HG02840 (cell line): Measurements from ENCODE around the gene NDUFS2.

ENCODE experiments used
- ATAC-seq: cut with Tn5 transposase; IDR thresholded peaks from one replicate; pipeline ENCODE4 v1.9.1; 2021; ENCODE audit warnings: mild to moderate bottlenecking, moderate library complexity, moderate number of reproducible peaks; ENCODE audit not compliant: unreplicated experiment, low FRiP score

NDUFS2 gene

DNA sequence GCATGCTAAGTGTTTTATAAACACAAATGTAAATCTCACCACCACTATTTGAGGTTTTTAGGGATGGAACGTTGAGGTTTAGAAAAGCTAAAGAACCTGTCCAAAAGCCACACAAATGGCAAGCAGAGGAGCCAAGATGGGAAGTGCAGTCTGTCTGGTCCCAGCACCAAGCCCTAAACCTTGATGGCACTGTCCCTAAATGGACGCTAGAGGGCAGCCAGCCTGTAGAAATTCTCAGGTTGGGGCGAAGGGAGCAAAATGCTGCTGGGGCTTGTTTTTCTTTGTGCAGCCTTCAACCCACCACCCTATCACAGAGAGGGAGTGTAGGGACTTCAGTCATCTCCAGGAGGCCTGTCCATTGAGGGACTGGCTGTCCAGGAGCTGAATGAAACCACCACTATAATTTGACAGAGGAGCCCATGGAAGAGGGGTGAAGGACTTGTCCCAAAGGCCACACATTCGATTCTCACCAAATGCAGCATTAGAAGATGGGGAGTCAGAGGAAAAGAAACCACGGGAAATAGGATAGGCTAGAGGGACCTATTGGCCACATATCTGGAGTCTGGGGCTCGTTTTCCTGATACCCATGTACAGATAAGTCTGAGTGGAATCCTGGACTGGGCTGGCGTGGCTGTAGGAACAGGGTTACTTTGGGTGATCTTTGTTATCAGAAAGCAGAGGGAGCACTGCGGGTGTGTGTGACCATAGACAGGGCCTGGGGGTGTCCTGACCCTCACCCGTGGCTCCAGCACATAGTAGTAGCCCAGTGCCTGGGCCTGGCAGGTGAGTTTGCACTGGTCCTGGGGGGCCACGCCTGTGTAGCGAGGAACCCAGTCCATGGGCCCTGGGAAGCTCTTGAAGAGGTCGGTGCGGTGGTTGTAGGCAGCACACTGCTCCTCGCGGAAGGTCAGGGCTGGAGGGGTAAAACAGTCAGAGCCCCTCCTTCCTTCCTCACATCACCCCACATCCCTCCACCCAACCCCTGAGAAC, 9.4 kb upstream of the NDUFS2 start:
- no peak for ATAC-seq

GRCh38 chr1:161193561-161194235, 8.5 kb upstream of the NDUFS2 start:
- no peak for ATAC-seq

- no peak for ATAC-seq
Measured at GRCh38 chr1:161195171-161195570, 7.0 kb upstream of the NDUFS2 start.

DNA sequence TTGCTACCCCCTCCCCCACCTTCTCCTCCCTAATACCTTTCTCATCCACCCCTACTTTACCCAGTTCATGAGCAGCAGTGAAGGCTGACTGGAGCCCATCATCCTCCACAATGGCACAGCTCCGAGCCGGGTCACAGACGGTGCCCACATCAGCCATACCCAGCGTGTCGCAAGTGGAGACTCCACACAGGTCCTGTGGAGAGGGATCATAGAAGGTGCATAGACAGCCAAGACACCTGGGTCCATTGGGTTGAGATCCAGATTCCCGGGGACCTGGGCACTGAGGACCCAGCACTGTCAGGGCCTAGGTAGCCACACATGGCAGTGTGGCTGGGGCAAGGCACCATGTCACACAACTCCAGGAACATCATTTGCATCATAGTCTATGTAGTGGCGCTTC, 6.1 kb upstream of the NDUFS2 start:
- no peak for ATAC-seq

GRCh38 chr1:161196521-161197451, 5.4 kb upstream of the NDUFS2 start:
- ATAC-seq: no peak

DNA sequence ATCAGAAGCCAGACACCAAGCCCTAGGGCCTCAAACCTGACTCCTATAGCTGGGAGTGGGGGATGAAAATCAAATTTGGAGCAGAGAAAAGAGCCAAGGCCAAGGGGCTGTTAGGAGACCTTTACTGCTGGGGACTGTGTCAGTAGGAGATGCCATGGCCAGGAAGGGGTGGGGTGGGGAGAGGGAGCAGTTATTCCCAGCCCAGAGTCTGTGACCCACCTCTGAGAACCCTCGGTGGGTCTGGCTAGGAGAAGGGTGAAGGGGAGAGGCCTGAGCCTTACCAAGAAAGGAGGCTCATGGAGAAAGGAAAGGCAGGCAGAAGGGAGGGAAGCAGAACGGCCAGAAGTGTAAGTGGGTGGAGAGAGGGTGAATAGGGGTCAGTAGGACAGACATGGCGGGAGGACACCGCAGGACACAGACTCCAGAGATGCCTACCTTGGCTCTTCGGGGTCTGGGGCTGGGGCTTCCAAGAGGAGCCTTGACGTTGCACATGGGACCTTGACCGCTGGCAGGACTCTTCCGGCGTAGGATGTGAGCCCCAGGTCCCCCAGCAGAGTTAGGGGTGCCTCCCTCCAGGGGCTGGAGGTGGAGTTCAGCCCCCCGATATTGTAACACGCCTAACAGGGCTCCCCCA, 4.5 kb upstream of the NDUFS2 start:
- no peak for ATAC-seq

DNA sequence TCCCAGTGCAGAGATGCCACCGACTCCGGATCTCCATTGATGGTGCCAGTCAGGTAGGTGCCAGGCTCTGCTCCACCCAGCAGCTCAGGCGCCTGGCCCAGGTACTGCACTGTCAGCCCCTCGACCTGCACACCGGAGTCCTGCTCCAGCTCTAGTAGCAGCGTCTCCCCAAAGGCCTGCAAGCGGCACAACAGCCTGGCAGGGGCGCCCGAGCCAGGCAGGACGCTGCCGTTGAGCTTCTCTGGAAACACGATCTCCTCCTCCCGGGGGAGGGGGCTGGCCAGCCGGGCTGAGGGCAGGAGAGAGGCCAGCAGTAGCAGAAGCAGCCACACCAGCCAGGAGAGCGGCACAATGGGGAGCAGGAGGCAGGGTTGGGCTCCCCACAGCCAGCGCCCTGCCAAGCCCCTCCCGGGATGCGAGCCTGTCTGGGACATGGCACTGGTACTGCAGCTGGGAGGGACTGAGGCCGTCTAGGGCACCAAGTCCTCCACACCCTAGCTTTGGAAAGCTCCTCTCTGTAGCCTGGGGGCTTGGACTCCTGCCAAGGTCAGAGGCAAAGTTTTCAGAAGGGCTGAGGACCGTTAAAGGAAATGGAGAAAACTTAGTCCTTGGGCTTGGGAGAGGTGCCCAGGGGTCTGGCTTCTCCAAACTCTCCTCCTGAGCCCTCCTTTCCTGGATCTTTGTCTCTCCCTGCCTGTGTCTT, 3.8 kb upstream of the NDUFS2 start:
- no peak for ATAC-seq

DNA sequence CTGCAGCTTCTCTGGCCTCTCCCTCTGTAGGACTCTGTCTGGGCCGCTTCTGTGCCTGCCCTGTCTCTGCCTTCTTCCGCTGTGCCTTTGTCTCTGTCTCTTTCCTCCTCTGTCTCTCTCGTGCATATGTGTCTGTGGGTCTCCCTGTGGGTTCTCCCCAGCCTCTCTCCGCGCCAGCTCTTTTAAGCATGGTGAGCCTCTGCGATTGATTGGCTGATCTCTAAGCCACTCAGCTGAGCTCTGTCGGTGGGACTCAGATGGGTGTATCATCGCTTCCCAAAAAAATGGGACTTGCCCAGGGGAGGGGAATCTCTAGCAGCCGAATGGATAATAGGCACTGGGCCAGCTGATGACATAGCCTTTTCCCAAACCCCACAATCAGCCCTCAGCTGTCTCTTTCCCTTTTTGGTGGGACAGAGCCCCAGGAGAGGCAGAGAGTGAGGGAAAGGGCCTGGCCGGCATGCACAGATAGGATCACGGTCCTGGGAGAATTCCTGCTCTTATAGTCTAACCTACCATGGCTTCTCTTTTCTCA, 3.2 kb upstream of the NDUFS2 start, which contains the start of gene ADAMTS4:
Gene ADAMTS4 (minus strand): TSS at position 158 of the 535 bp plus-strand sequence. CDS start 427 bp downstream, outside the sequence.
- ATAC-seq: no peak

DNA sequence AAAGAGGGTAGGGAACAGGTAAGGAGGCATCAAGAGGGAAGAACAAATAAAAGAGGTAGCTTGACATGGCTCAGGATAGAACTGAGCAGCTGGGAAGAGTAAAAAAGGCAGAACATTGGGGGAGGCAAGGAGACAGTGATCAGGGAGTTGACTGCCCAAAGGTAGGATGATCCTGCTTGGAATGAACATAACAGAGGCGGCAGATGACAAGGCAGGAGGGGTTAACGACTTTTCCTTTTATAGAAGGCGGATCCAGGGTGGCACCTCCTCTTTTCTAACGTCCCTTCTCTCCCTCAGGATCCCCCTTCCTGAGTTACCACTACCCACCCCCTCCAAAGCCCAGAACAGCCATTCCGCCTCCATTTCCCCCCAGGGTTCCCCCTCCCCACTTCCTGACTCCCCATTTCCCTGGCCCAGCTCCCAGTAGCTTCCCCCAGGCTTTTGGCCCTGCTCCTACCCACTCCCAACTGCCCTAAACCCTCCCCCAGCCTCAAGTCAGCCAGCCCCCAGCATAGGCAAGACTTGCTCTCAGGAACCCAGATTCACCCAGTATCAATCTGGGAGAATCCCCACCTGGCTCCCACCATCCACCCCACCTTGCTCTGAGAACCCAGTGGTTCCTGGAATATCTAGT, 2.5 kb upstream of the NDUFS2 start:
- ATAC-seq: no peak

- no peak for ATAC-seq
Measured at GRCh38 chr1:161200421-161200991, 1.7 kb upstream of the NDUFS2 start.

DNA sequence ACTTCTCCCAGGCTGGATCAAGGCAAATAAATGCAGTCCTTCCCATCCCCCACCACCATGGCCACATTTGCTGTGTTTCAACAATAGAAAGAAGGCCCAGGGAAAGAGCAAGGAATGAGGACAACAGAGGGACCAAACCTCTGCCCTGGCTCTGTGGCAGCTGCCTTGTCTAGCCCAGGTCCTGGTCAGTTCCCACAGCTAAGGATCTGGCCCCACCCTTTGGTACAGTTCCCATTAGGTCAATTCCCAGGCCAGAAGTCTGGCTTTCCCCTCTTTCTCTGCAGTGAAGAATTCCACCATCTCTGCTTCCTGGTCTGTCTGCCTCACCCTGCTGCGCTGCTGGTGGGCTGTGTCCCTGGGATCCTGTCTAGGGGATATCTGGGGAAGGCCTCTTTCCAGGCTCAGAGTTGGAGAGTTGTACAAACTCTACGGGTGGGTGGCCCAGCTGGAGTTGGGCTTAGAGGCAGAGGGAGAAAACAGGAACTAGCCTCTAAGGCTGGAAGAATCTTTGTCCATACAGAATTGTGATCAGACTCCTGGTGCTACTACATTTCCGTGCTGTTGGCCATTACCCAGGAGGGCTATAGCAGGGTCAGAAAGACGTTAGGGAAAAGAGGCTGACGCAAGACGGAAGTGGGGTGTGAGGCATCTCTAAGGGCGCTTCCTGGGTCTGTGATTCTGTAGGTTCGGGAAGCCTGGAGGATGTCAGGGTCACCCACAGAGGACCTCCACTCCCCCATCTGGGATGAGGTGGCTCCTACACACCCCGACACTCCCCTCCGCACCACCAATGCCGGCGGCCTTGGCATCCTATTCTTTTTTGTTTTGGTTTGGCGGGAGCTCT, 953 bp upstream of the NDUFS2 start:
- ATAC-seq: no peak

GRCh38 chr1:161206411-161207140, 4.4 kb downstream of the NDUFS2 start:
- ATAC-seq: no peak

DNA sequence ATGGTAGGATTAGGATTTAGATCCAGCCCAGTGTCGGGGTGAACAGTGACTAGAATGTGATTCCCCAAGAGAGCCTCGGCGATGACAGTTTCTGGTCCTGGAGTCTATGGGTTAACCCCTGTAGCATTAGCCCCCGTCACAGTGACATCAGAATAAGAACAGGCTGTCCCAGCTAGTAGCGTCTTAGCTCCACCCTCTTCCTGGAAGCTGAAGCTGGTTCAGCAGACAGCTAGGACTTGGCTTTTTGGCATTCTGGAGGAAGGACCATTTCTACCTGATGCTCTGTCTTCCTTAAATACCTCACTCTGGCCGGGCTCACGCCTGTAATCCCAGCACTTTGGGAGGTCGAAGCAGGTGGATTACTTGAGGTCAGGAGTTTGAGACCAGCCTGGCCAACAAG, 5.0 kb downstream of the NDUFS2 start:
- no peak for ATAC-seq

DNA sequence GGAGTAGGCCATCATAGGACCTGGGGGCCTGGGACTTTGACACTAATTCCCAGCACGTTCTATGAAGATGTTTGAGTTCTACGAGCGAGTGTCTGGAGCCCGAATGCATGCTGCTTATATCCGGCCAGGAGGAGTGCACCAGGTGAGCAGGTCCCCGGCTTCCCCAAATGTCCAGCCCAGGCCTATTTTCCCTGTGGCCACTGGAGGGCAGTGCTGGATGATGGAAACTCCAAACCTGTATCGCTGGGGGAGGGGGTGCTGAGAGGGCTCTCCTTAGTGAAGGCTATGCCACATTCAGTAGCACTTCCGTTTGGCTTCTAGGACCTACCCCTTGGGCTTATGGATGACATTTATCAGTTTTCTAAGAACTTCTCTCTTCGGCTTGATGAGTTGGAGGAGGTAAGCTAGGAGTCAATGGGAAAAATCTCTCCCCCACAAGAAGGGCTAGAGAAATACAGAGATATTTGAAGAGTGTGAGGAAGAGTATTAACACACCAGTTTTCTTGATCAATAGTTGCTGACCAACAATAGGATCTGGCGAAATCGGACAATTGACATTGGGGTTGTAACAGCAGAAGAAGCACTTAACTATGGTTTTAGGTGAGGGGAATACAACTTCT, 7.7 kb downstream of the NDUFS2 start:
- no peak for ATAC-seq

- ATAC-seq: no peak
Measured at GRCh38 chr1:161214369-161214768, 12.2 kb downstream of the NDUFS2 start.

- ATAC-seq: no peak
Measured at GRCh38 chr1:161215076-161215475, 12.9 kb downstream of the NDUFS2 start, which contains the start of gene FCER1G. Gene FCER1G (plus strand): TSS chr1:161215295. CDS start chr1:161215322, 27 bp downstream.
